SK-N-SH treated with all-trans-retinoic acid at 6 μM for 48 hours (cell line): ENCODE measurements around the gene GINS3.

Experiments
- CSDC2 ChIP-seq: fragments of 250-450 bp; sonication (Bioruptor Pico); IDR thresholded peaks from 2 replicates; pipeline ENCODE4 v1.5.0; 2020; ENCODE audit warnings: mild to moderate bottlenecking, moderate library complexity
- ESRRG ChIP-seq: fragments of 250-450 bp; sonication (Bioruptor Pico); IDR thresholded peaks from 2 replicates; pipeline ENCODE4 v1.6.1; 2021; ENCODE audit warnings: mild to moderate bottlenecking
- PATZ1 ChIP-seq: fragments of 250-450 bp; sonication (Bioruptor Pico); IDR thresholded peaks from 2 replicates; pipeline ENCODE4 v1.8.0; 2020; ENCODE audit warnings: mild to moderate bottlenecking, moderate library complexity, borderline replicate concordance
- TCF4 ChIP-seq: fragments of 250-450 bp; sonication (Bioruptor Pico); IDR thresholded peaks from 2 replicates; pipeline ENCODE4 v1.8.0; 2021; ENCODE audit warnings: mild to moderate bottlenecking, moderate library complexity, borderline replicate concordance

GRCh38 chr16:58428621-58429542 lies 36.6 kb downstream of the GINS3 start:
- TF ChIP-seq PATZ1 (CRISPR knock-in tag) (no peak), CSDC2 (CRISPR knock-in tag) (no peak), TCF4 (CRISPR knock-in tag) (no peak), ESRRG (CRISPR knock-in tag) (no peak)
